Measurements from ENCODE around the gene CERS6.

DNA sequence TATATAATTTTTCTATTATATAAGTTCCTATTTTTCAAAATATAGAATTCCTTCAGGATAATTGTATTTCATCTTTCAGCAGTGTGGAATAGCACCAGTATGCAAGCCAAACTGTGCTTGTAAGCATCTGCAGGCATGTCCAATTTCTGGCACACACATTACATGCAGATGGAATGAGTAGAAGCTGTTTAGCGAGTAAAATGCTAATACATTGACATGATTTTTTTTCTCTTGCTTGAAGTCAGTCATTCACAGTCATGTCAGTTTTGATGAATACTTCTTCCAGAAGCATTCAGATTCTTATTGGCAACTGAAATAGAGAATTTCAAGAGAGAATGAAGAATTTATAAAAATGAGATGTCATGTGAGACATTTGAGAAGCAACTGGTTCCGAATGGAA lies 109.4 kb downstream of the CERS6 start:
- TF ChIP-seq CTCF (IDR thresholded peaks at IDR 0.05) (no peak), POLR2A (IDR thresholded peaks at IDR 0.05) (no peak)
